Endothelial cell of umbilical vein (primary cell): ENCODE measurements around the gene PTPN13. TPM values are rescaled to one million over a fixed set of nuclear protein-coding genes. Genes with fewer than 3 reads are reported as not detected.

Experiments
- BruUV-seq: library from RNA; stranded (reverse); fragments of 400-500 nt; replicated peaks from 2 replicates; lab custom pipeline; 2021; lab: Mats Ljungman, UMichigan
- CTCF ChIA-PET: fragments of 300-600, 350-600 bp; sonication (Branson Sonifier 250); formaldehyde crosslinking; loops from one replicate; lab custom pipeline; 2021; ENCODE audit warnings: antibody characterized with exemption, inconsistent platforms; lab: Charles Lee
- POLR2A ChIA-PET: fragments of 300-600, 350-600 bp; sonication (Branson Sonifier 250); formaldehyde crosslinking; loops from one replicate; lab custom pipeline; 2021; ENCODE audit warnings: antibody characterized with exemption, inconsistent platforms; lab: Charles Lee
- DNase-seq: peaks from one replicate; pipeline ENCODE4 v3.0.0-alpha.2; 2011; ENCODE audit warnings: low read depth, low spot score
- FAIRE-seq: peaks from 2 replicates; lab custom pipeline; 2011; peaks lifted over from hg19 to GRCh38; lab: Jason Lieb, UNC
- H2AFZ ChIP-seq: 2 replicates; pipeline ENCODE4 v1.6.0; 2012; ENCODE audit warnings: low read depth, low read length, control low read depth, inconsistent platforms
- H3K27ac ChIP-seq: 2 replicates; pipeline ENCODE4 v1.5.1; 2011; ENCODE audit warnings: low read depth, mild to moderate bottlenecking, control low read depth, low read length, moderate library complexity; ENCODE audit not compliant: insufficient read depth
- H3K27me3 ChIP-seq, 2 experiments: 2 replicates each; pipeline versions ENCODE4 v1.6.0 to v1.6.1; 2011; ENCODE audit warnings: low read length in 2 of 2, mixed read lengths in 1 of 2; ENCODE audit not compliant: control insufficient read depth in 2 of 2, insufficient read depth in 2 of 2
- H3K36me3 ChIP-seq, 2 experiments: 2 replicates in 1 of 2; 3 replicates in 1 of 2; pipeline ENCODE4 v1.5.1; 2011; ENCODE audit warnings: low read length in 2 of 2, mild to moderate bottlenecking in 1 of 2, moderate library complexity in 1 of 2; ENCODE audit not compliant: control insufficient read depth in 2 of 2, insufficient read depth in 2 of 2; ENCODE audit errors: extremely low read depth in 1 of 2
- H3K4me1 ChIP-seq: 3 replicates; pipeline ENCODE4 v1.5.1; 2011; ENCODE audit warnings: mild to moderate bottlenecking, low read length; ENCODE audit not compliant: control insufficient read depth, insufficient read depth; ENCODE audit errors: extremely low read depth
- H3K4me2 ChIP-seq: 2 replicates; pipeline ENCODE4 v1.6.1; 2011; ENCODE audit warnings: low read length, control low read depth, mixed read lengths; ENCODE audit not compliant: insufficient read depth
- H3K4me3 ChIP-seq, 3 experiments: fragments of 200-600 bp in 1 of 3; sonication (generic), shearing (Covaris generic) in 1 of 3; replicated peaks in 1 of 3; 2 replicates each; pipeline ENCODE4 v1.5.1; 2011 to 2016; ENCODE audit warnings: control low read depth in 3 of 3, low read length in 3 of 3, mild to moderate bottlenecking in 2 of 3, inconsistent platforms in 1 of 3, low read depth in 1 of 3, moderate library complexity in 1 of 3; ENCODE audit not compliant: insufficient read depth in 1 of 3
- H3K79me2 ChIP-seq: 2 replicates; pipeline ENCODE4 v1.6.0; 2012; ENCODE audit warnings: low read length, inconsistent platforms; ENCODE audit not compliant: control insufficient read depth, insufficient read depth
- H3K9ac ChIP-seq: replicated peaks from 2 replicates; pipeline ENCODE3; 2011; ENCODE audit warnings: low read length, control low read depth; ENCODE audit not compliant: insufficient read depth; ENCODE audit errors: extremely low read depth
- H3K9me1 ChIP-seq: replicated peaks from 3 replicates; pipeline ENCODE4 v1.6.0; 2011; ENCODE audit warnings: mild to moderate bottlenecking, low read length; ENCODE audit not compliant: control insufficient read depth, insufficient read depth; ENCODE audit errors: extremely low read depth
- H3K9me3 ChIP-seq: replicated peaks from 2 replicates; pipeline ENCODE4 v1.5.1; 2012; ENCODE audit warnings: low read length, inconsistent platforms; ENCODE audit not compliant: control insufficient read depth, insufficient read depth
- H4K20me1 ChIP-seq: replicated peaks from 2 replicates; pipeline ENCODE3; 2011; ENCODE audit warnings: mild to moderate bottlenecking, low read length; ENCODE audit not compliant: control insufficient read depth, insufficient read depth; ENCODE audit errors: extremely low read depth
- EZH2 ChIP-seq: IDR thresholded peaks from 2 replicates; pipeline ENCODE4 v1.6.1; 2012; ENCODE audit warnings: borderline replicate concordance, low read depth, mild to moderate bottlenecking, moderate library complexity, low read length, inconsistent platforms; ENCODE audit not compliant: severe bottlenecking
- JUN ChIP-seq: IDR thresholded peaks from 2 replicates; pipeline ENCODE4 v1.6.1; 2011; ENCODE audit warnings: borderline replicate concordance, low read depth; ENCODE audit not compliant: insufficient read length, insufficient read depth
- MYC ChIP-seq: IDR thresholded peaks from one replicate; pipeline ENCODE4 v1.6.1; 2011; ENCODE audit warnings: mild to moderate bottlenecking, low read depth, low read length
- dilution Hi-C: fragments of 300-500 bp; cut with MboI; formaldehyde crosslinking; loops from one replicate; pipeline ENCODE4 v1.15.0; 2019; ENCODE audit warnings: low sequenced_read_pairs; ENCODE audit not compliant: extremely low pct_ligation_motif_present
- intact Hi-C: fragments of 100-400 bp; cut with micrococcal nuclease; formaldehyde crosslinking; loops from one replicate; pipeline ENCODE4 v1.10.0; 2022
- polyA plus RNA-seq, 4 experiments: library from polyadenylated mRNA; depleted of rRNA in 3 of 4; stranded (reverse) in 3 of 4; unstranded in 1 of 4; fragments of >200 nt; gene quantifications; 2 replicates each; pipeline versions ENCODE4 v1.2.1 to v1.2.3, GENCODE V29; 2011 to 2012; ENCODE audit warnings: missing spikeins in 1 of 4
- total RNA-seq: library from RNA; stranded (reverse); gene quantifications from 2 replicates; pipeline ENCODE4 v1.2.3, GENCODE V29; 2021

Gene PTPN13
- total and polyA plus RNA-seq, 2 donors (not counting 3 experiments of a cell fraction or from before 2014, with no cell fraction given) = 0.69 to 2.9 TPM

GRCh38 chr4:86569103-86569870 is 24.8 kb upstream of the PTPN13 start:
- intact Hi-C loops (no loop called here), dilution Hi-C loops (no loop called here)
- POLR2A ChIA-PET = no interaction called here
- no peak overlapping the region for H2AFZ ChIP-seq
- H3K79me2 ChIP-seq = no peaks in the 10 kb centered on the region
- DNase-seq (no peak), FAIRE-seq (no peak)
- H3K9ac ChIP-seq = no peak overlapping the region
- no peaks in the 10 kb centered on the region for H3K27me3 ChIP-seq
- no peaks in the 10 kb centered on the region for H3K9me3 ChIP-seq
- H3K36me3 ChIP-seq = no peaks in the 10 kb centered on the region
- no peak for TF ChIP-seq EZH2
- TF ChIP-seq JUN = no peak
- CTCF ChIA-PET = interaction anchor here (1.1 kb wide), 1 partner anchor 44 kb away, joined by 3 read pairs; no protein-coding TSS in a partner anchor
- H3K4me3 ChIP-seq = no peak overlapping the region
- no peak overlapping the region for H3K4me2 ChIP-seq
- no peaks in the 10 kb centered on the region for H3K9me1 ChIP-seq
- H4K20me1 ChIP-seq = no peaks in the 10 kb centered on the region
- BruUV-seq = no TSS peak
- H3K4me1 ChIP-seq = no peaks in the 10 kb centered on the region
- H3K27ac ChIP-seq = no peak overlapping the region

GRCh38 chr4:86579941-86580340 is 14.2 kb upstream of the PTPN13 start:
- no peak for TF ChIP-seq MYC
- CTCF ChIA-PET = interaction anchor here (2.0 kb wide), 1 partner anchor 12 kb away, joined by 8 read pairs; no protein-coding TSS in a partner anchor
- Histone ChIP-seq H2AFZ (no peak overlapping the region), H3K36me3 (no peaks in the 10 kb centered on the region), H3K4me1 (no peaks in the 10 kb centered on the region), H3K79me2 (no peaks in the 10 kb centered on the region), H3K9ac (no peak overlapping the region), H4K20me1 (no peaks in the 10 kb centered on the region), H3K27me3 (no peaks in the 10 kb centered on the region), H3K4me2 (no peak overlapping the region), H3K9me3 (no peaks in the 10 kb centered on the region), H3K27ac (no peak overlapping the region), H3K9me1 (no peaks in the 10 kb centered on the region), H3K4me3 (no peak overlapping the region)
- POLR2A ChIA-PET = no interaction called here
- DNase-seq (no peak), FAIRE-seq (no peak)
- intact Hi-C loops = no loop called here
- dilution Hi-C loops = no loop called here
- no TSS peak for BruUV-seq
